8988T (cell line): ENCODE results near the gene CIAO2B.
"Not testable (repeated sequence)": the region's sequence is repeated elsewhere in the genome, so short reads cannot be mapped to it uniquely, and the experiment has no call there.

ENCODE experiments used
- DNase-seq: peaks from one replicate; pipeline ENCODE4 v3.0.0; 2011

CIAO2B gene

GRCh38 chr16:66934138-66934838 lies at the start of gene CIAO2B:
Gene CIAO2B (minus strand): TSS chr16:66934402. CDS start chr16:66934364, 38 bp downstream.
- peak; percentile 96 for DNase-seq

DNA sequence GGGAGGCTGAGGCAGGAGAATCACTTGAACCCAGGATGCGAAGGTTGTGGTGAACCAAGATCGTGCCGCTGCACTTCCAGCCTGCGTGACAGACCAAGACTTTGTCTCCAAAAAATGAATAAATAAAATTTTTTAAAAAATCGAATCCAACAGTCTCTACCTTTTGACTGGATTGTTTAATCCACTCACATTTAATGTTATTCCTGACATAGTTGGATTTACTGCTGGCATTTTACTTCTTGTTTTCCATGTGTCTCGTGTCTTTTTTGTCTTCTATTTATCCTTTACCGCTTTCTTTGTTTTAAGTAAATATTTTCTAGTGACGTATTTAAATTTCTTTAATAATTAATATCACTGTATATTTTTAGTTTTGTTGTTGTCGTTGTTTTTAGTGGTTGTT lies 48.8 kb upstream of the CIAO2B start:
- no peak for DNase-seq

DNA sequence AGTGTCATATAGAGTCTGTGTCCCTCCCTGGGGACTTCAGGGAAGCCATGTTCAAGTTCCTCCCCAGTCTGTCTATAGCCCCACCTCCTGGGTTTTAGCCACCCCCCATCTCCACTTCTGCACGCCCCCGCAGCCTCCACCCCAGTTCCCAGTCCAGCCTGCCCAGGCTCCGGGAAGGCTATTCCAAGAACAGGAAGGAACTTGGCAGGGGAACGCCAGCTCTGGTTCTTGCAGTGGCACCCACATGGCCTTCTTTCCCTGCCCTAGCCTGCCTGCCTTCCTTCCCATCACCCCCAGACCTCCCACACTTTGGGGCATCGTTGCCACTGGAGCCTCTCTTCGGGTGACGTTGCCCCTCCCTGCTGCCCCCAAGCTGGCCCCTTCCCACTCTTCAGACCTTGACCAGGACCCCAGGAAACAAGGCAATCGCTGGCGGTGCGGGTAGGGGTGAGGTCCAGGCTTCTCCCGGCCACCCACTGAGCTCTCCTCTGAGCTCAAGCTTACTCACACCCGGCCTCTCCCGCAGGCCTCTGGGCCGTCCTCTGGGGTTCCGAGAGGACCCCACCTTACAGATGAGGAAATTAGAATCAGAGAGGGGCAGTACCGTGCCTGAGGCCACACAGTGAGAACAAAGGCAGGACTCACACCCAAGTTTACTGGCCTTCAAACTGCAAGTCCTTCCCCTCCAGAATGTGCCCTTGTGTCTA lies 45.0 kb upstream of the CIAO2B start:
- DNase-seq, result no peak

- DNase-seq, result peak; percentile 96
Measured at GRCh38 chr16:66977341-66978113, 43.3 kb upstream of the CIAO2B start.

DNA sequence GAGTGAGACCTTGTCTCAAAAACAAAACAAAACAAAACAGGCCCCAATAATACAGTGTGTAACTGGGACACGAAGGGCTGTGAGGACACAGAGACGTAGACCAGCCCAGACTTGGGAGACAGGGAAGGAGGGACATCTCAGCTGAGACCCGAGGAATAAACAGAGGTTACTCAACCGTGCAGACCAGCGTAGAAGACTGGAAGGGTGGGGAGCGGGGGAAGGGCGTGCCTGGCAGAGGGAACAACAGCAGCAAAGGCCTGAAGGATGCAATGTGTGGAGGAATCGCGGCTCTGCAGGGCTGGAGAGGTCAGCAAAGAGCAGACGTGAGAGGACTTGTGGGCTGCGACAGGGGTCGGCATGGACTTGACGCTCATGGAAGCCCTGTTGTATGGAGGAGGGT lies 42.5 kb upstream of the CIAO2B start:
- DNase-seq, result no peak

GRCh38 chr16:66975302-66975893 lies 41.2 kb upstream of the CIAO2B start:
- DNase-seq, result no peak

GRCh38 chr16:66974932-66975246 lies 40.7 kb upstream of the CIAO2B start:
- not testable (repeated sequence) for DNase-seq

DNA sequence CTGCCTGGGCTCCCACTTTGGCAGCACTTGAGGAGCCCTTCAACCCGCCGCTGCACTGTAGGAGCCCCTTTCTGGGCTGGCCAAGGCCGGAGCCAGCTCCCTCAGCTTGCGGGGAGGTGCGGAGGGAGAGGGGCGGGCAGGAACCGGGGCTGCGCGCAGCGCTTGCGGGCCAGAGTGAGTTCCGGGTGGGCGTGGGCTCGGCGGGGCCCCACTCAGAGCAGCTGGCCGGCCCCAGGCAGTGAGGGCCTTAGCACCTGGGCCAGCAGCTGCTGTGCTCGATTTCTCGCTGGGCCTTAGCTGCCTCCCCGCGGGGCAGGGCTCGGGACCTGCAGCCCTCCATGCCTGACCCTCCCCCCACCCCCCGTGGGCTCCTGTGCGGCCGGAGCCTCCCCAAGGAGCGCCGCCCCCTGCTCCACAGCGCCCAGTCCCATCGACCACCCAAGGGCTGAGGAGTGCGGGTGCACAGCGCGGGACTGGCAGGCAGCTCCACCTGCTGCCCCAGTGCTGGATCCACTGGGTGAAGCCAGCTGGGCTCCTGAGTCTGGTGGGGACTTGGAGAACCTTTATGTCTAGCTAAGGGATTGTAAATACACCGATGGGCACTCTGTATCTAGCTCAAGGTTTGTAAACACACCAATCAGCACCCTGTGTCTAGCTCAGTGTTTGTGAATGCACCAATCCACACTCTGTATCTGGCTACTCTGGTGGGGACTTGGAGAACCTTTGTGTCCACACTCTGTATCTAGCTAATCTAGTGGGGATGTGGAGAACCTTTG lies 40.1 kb upstream of the CIAO2B start:
- not testable (repeated sequence) for DNase-seq

DNA sequence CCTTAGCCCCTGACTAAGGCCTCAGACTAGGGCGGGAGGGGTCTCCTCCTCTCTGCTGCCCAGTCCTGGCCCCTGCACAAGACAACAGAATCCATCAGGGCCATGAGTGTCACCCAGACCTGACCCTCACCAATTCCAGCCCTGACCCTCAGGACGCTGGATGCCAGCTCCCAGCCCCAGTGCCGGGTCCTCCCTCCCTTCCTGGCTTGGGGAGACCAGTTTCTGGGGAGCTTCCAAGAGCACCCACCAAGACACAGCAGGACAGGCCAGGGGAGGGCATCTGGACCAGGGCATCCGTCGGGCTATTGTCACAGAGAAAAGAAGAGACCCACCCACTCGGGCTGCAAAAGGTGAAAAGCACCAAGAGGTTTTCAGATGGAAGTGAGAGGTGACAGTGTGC lies 39.5 kb upstream of the CIAO2B start:
- no peak for DNase-seq

DNA sequence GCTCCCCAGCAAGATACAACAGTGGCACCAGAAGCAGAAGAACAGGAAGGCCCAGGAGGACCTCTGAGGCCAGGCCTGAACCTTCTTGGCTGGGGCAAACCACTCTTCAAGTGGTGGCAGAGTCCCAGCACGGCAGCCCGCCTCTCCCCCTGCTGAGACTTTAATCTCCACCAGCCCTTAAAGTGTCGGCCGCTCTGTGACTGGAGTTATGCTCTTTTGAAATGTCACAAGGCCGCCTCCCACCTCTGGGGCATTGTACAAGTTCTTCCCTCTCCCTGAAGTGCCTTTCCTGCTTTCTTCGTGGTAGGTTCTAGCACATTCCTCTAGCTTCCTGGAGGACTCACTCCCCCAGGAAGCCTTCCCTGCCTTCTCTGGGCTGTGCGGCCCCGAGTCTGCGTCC lies 38.8 kb upstream of the CIAO2B start:
- no peak for DNase-seq

DNA sequence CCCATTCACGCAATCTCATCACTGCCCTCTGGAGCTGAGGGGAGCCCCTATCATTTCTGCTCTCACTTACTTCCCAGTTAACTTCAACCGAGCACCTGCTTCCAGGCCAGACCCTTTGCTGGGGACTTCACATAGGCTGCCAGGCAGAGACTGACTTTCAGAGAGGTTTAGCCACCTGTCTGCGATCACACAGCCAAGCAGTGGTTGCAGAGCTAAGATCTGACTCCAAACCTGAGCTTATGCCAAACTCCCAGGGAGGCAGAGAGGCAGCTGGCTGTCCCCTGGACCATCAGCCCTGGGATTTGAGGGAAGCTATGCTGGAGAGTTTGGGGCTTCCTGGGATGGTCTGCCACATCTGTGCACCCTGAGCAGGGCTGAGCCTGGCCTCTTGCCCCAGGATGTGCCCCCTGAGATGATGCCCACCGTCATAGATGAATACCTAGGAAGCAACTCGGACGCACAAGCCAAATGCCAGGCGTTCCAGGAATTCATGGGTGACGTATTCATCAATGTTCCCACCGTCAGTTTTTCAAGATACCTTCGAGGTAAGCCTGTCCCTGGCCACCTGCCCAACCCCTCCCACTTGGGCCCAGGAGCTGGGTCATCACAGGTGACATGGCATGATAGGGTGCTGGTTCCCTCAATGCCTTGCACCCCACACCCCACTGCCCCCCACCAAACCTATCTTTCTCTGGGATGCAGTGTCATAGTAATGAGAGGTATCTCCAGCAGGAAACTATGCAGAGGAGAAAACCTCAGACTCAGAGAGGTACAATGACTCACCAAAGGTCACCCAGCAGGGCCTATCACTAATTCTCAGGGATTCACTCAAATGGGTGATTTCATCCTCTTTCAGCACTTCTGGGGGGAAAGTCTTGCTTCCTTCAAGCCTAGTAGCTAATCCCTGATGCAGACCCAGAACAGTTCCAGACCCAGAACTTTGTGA lies 36.8 kb upstream of the CIAO2B start:
- DNase-seq, result peak; percentile 89

GRCh38 chr16:66968847-66969246 lies 34.6 kb upstream of the CIAO2B start:
- no peak for DNase-seq

DNA sequence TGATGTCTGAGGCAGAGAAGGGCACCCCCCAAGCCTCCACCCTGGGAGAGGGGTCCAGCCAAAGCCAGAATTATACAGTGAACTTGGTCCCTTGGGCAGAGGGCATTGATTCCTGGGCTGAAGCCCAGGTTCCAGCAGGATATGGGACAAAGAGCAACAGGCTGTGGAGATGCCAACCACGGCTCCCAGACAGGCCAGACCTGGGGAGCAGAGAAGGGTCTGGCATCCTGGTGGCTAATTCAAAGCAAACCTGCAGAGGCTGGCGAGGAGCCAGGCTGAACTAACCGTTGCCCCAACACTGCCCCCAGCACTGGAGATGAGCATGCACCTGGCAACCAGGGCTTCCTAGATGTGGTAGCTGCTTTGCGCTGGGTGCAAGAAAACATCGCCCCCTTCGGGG lies 29.8 kb upstream of the CIAO2B start:
- DNase-seq, result no peak

GRCh38 chr16:66961914-66962313 lies 27.7 kb upstream of the CIAO2B start:
- DNase-seq, result no peak

- DNase-seq, result peak; percentile 86
Measured at GRCh38 chr16:66961065-66961744, 27.0 kb upstream of the CIAO2B start, which contains the start of gene CES3. Gene CES3 (plus strand): TSS chr16:66961266. CDS start chr16:66961308, 42 bp downstream.

GRCh38 chr16:66960270-66960669 lies 26.1 kb upstream of the CIAO2B start:
- no peak for DNase-seq

- no peak for DNase-seq
Measured at GRCh38 chr16:66959704-66960161, 25.5 kb upstream of the CIAO2B start.

DNA sequence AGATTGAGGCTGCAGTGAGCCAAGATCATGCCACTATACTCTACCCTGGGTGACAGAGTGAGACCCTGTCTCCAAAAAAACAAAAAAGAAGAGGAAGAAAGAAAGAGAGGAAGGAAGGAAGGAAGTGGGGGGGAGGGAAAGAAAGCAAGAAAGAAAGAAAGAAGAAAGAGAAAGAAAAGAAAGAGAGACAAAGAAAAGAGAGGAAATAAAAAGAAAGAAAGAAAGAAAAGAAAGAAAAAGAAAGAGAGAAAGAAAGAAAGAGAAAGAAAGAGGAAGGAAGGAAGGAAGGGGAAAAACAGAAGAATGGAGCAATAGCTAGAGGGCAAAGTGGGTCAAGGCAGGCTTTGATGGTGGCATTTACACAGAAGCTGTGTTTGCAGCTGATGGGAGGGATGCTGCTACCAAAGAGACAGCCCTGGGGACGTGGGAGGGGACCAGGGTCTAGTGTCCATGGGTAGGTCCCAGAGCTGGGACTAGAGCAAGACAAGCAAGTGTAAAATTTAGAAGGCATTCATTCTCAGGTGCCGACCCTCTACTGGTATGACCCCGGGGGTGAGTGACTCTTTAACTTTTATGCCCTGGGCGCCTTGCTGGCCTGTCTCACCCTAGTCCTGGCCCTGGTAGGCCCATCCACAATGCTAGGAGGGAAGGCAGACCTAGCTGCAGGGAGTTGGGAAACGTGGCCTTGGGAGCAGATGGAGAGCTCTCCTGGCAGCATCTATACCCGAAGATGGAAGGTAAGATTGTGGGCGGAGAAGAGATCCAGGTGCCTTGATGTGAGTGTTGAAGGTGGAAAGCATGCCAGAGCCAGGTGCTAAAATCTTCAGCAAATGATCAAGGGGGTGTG lies 24.9 kb upstream of the CIAO2B start:
- DNase-seq, result no peak

GRCh38 chr16:66956154-66956457 lies 21.9 kb upstream of the CIAO2B start:
- not testable (repeated sequence) for DNase-seq
